Fibroblast of skin of back (primary cell): ENCODE measurements around the gene NUP153.
A peak's percentile ranks its signal among the peaks of the same experiment; 100 is the strongest.
"Not testable (repeated sequence)": the region's sequence is repeated elsewhere in the genome, so short reads cannot be mapped to it uniquely, and the experiment has no call there.

ENCODE experiments used
- DNase-seq: peaks from one replicate; pipeline ENCODE4 v3.0.0-alpha.2; 2013

The NUP153 gene

DNA sequence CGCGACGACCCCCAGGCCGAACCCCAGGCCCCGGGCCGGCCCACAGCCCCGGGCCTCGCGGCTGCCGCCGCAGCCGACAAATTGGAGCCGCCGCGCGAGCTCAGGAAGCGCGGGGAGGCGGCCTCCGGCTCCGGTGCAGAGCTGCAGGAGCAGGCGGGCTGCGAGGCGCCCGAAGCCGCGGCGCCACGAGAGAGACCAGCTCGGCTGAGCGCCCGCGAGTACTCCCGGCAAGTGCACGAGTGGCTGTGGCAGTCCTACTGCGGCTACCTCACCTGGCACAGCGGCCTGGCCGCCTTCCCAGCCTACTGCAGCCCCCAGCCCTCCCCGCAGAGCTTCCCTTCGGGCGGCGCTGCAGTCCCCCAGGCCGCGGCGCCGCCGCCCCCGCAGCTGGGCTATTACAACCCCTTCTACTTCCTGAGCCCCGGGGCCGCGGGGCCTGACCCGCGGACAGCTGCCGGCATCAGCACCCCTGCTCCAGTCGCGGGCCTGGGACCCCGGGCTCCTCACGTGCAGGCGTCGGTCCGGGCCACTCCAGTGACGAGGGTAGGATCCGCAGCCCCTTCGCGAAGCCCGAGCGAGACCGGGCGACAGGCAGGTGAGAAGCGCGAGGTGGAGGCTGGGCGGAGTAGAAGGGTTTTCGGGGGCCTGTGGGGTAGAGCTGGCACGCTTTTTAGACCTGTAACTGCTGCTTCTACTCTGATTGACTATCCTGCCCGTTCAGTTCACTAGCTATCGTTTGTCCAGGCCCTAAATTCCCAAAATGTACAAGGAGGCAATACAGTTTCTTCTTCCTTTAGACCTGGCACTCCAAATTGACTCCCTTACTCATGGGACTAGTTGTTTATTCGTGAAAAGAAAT is 106.0 kb downstream of the NUP153 start:
- DNase-seq, result peak; percentile 30

DNA sequence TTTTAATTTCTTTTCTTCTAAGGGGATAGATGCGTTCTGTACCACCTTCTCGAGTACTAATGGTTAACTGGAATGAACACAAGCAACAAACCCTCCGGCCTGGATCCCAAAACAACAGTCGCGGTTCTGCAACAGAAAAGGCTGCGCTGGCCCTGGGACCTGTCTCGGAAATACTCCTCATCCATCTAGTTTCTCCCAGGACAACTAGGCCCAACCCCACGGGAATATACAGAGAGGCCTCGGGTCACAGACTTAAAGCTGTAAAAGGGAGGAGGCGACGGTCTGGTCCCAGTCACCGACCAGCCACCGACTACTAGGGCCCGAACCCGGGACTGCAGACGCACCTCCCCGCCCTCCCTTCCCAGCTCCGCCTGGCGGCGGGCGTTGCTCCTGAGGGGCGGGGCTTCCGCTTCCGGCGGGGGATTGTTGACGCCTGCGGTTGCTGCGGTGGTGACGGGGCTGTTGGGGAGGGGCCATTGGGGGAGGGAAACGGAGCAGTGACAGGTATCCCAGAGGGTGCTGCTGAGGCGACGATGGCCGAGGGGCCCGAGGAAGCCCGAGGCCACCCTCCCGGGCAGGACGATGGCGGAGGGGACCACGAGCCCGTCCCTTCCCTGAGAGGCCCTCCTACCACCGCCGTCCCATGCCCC is 106.7 kb downstream of the NUP153 start, which contains the start of gene FAM8A1:
Gene FAM8A1, plus strand, starts transcription at position 426 of the 650 bp plus-strand sequence. Its CDS starts 108 bp downstream, at position 534.
- peak; percentile 88 for DNase-seq

- DNase-seq, result no peak
Measured at GRCh38 chr6:17596085-17596484, 110.6 kb downstream of the NUP153 start.

DNA sequence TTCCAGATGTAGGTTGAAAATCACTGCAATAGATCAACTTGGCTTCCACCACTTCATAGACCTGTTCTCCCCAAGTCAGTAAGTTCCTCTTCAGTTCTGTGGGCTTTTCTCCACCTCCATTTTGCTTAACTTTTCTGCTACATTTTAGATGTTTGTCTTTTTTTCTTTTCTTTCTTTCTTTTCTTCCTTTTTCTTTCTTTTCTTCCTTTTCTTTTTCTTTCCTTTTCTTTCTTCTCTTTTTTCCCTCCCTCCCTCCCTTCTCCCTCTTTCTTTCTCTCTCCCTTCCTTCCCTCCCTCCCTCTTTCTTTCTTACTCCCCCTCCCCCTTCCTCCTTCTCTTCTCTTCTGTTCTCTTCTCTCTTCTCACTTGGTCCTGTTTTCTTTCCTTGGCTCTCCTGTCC is 113.5 kb downstream of the NUP153 start:
- no peak for DNase-seq

GRCh38 chr6:17591287-17591686 is 115.4 kb downstream of the NUP153 start:
- DNase-seq, result no peak

DNA sequence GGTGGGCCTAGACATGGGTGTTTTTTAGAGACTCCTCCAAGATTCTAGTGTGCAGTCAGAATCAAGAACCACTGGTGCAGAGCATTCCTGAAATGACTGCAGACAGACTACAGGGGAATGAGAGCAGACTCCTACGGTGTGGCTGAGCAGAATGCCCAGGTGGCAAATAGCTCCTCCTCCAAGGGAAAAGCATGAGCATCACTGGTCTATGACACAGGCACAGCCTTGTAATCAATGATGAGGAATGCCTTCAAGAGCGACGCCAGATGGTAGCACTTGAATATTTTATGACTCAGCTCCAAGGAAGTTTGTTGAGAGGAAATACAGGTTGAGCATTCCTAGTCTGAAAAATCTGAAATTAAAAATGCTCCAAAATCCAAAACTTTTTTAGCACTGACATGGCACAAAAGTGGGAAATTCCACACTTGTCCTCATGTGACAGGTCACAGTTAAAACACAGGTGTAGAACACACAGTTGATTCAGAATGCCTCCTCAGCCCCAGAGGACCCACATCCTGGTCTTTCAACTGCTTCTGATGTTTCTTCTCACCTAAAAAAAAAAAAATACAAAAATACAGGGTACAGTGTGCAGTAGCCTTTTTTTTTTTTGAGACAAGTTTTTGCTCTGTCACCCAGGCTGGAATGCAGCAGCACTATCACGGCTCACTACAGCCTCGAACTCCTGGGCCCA is 117.2 kb downstream of the NUP153 start:
- DNase-seq, result peak; percentile 86

DNA sequence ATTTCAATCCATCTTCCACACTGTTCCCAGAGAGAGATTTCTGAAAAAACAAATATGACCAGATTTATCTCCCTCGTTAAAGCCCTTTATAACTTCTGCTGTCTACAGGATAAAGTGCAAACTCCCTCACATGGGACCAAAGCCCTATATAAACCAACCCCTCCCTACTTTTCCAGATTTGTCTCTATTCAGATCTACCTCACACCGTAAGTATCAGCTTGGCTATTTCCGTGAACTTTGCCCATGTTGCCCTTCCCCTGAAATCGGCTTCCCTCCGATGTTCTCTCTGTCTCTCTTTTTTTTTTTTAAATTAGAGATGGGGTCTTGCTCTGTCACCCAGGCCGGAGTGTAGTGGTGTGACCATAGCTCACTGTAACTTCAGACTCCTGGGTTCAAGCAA is 118.7 kb downstream of the NUP153 start:
- no peak for DNase-seq

- DNase-seq, result not testable (repeated sequence)
Measured at GRCh38 chr6:17586623-17587022, 120.1 kb downstream of the NUP153 start.

GRCh38 chr6:17585766-17586490 is 120.8 kb downstream of the NUP153 start:
- DNase-seq, result no peak

DNA sequence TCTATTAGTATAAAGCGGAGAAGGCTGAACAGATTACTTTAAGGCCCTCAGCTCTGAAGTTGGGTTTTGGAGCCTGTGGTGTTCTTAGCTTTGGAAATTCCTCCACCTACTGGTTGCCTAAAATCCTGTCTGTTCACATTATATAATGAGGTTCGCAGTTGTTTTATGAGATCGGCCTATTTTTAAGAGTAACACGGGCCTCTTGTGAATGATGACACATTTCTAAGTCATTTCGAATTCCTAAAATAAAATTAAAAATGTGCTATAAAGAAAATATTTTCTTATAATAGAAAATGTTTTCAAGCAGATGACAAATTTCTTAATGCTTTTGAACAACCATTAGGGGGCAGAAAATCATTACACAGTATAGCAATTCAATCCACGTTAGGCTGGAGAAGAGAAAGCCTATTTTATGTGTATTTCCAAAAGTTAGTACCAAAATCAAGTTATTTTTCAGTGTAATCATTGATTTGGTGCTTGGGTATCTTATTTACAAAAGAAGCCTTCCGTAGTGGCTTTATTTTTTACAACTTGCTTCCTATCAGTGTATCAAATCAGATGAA is 122.4 kb downstream of the NUP153 start:
- DNase-seq, result peak; percentile 84

- DNase-seq, result peak; percentile 37
Measured at GRCh38 chr6:17583811-17584210, 122.9 kb downstream of the NUP153 start.

GRCh38 chr6:17581282-17581681 is 125.4 kb downstream of the NUP153 start:
- DNase-seq, result not testable (repeated sequence)

GRCh38 chr6:17580518-17581048 is 126.1 kb downstream of the NUP153 start:
- peak; percentile 50 for DNase-seq

DNA sequence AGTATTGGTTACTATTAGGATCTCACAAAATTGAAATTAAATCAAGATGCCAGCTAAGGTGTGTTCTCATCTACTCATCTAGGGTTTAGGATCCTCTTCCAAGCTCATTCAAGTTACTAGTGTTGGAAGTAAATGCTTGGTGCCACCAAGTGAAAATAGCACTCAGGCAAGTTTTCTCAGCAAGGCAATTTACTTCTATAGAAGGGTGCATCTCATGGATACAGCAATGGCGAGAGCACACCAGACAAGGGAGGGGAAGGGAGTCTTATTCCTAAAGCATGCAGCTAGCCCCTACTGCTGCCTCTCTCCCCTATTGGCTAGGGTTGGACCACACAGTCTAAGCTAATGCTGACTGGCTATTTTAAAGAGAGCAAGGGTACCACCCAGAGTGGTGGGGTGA is 129.7 kb downstream of the NUP153 start:
- no peak for DNase-seq

DNA sequence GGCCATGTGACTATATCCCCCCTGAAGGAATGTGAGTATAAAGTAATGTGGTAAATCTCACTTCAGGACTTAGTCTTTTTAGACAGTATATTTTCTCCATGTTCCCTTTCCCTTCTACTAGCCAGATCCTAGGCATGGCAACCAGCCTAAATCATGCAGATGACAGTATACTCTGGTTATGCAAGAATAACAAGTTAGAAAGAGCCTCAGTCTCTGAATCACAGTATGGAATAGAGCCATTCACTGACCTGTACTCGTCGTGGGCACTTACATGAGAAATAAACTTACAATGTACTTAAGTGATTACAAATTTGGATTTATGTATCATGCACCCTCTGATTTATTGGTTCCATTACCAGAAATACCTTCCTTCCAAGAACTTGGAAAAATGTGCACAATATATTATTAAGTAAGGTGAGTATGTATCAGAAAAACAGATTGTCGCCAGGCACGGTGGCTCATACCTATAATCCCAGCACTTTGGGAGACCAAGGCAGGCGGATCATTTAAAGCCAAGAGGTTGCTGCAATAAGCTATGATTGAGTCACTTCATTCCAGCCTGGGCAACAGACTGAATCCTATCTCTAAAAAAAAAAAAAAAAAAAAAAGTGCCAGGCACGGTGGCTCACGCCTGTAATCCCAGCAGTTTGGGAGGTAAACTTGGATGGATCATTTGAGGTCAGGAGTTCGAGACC is 131.7 kb downstream of the NUP153 start:
- DNase-seq, result peak; percentile 78

- no peak for DNase-seq
Measured at GRCh38 chr6:17565399-17565798, 141.3 kb downstream of the NUP153 start.
